HG02938 (cell line): ENCODE data around the gene GOLGA8J.
"Not testable (repeated sequence)": the region's sequence is repeated elsewhere in the genome, so short reads cannot be mapped to it uniquely, and the experiment has no call there.

Experiments used
- ATAC-seq: cut with Tn5 transposase; IDR thresholded peaks from one replicate; pipeline ENCODE4 v1.9.1; 2021; ENCODE audit warnings: mild to moderate bottlenecking, moderate library complexity; ENCODE audit not compliant: unreplicated experiment

The GOLGA8J gene

DNA sequence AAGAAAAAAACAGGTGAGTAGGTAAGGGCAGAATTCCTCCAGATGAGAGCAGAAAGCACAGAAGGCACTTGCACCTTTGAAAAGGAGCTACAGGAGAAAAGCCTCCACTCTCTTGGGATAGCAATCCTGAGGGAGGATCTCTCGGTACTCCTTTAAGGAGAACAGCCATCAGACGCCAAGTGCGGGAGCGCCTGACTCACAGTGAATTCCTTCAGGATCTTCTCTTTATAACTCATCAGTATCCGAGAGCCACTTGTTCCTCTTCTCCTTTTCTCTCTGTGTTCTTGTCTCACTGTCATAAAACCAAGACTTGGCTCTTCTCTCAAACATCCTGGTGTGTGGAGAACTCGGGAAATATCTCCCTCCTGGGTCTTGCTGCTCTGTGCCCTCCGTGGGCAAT lies 10.1 kb upstream of the GOLGA8J start:
- ATAC-seq: no peak

DNA sequence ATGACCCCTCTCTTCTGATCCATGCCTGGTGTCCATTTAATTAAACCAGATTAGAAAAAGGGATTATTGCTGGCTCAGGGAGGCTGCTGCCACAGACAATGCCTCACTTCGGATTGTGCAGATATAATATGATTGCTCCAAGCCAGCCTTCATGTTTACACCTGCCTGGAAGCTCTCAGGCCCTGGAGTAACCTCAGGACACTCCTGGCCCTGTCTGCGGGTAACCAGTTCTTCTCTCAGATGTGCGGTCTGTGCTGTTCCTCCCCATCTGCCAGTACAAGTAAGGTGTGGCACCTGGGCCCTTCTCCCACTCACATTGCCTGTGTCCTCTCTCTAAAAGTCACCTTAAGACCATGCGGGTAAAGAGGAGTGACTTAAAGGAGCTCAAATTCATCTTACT lies 8.8 kb upstream of the GOLGA8J start:
- no peak for ATAC-seq

DNA sequence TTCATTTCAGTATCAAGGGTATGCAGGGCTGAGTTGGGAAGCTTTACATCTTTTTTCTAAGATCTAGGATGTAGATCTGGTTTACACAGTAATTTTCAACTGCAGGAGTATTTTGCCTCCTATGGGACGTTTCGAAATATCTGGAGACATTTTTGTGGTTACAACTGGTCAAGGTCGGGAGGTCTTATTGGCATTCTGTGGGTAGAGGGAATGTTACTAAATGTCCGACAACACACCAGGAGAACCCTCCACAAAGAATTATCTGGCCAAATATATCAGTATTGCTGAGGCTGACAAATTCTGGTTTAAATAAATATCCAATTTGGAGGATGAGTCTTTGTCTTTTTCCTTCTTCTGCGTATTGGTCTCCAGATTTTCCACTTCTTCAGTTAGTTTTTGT lies 1.9 kb upstream of the GOLGA8J start:
- not testable (repeated sequence) for ATAC-seq

DNA sequence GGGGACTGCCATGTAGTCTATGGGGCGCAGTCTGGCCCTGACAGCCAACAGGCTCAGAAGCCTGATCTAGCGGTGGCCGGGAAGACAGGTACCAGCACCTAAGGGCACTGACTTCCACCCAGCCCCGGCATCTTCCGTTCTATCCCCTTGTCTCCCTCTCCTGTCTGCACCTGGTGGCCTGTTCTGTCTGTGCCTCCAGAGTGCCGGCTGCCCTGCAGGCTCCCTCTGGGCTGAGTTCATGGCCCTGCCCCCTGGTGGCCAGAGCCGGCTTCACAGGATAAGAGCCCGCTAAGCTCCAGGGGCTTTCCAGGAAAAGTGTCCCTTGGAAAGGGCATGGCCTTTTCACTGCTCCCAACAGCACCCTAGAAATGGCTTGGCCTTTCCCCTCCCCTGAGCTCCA lies 15.1 kb downstream of the GOLGA8J start:
- not testable (repeated sequence) for ATAC-seq

DNA sequence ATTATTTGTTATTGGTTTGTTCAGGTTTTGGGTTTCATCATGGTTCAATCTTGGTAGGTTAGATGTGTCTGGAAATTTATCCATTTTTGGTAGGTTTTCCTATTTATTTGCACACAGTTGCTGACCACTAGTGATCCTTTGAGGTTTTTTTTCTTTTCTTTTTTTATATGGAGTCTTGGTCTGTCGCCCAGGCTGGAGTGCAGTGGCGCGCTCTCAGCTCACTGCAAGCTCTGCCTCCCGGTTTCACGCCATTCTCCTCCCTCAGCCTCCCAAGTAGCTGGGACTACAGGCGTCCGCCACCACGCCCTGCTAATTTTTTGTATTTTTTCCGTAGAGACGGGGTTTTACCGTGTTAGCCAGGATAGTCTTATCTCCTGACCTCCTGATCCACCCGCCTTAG lies 20.1 kb downstream of the GOLGA8J start:
- ATAC-seq: not testable (repeated sequence)

DNA sequence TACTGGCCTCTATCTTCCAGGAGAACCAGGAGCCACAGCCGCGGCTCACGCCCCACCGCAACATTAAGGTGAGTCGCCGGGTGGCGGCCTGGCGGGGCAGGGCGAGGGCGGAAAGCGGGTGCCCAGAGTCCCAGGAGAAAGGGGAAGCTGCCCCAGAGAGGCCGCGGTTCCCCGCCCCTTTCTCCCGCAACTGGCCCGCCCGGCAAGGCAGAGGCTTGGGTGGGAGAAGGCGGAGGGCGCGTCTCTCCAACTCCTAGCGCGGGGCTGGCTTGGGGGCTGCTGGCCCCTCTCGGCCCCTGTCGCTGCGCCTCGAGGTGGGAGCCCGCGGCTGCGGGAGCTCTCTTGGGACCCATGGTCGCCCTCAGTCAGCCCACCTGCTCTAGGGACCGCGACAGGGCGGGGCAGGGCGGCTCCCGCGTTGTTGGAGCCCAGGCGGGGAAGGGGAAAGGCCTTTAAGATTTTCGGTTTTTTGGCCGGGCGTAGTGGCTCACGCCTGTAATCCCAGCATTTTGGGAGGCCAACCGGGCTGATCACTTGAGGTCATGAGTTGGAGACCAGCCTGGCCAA lies 21.3 kb downstream of the GOLGA8J start:
- not testable (repeated sequence) for ATAC-seq

DNA sequence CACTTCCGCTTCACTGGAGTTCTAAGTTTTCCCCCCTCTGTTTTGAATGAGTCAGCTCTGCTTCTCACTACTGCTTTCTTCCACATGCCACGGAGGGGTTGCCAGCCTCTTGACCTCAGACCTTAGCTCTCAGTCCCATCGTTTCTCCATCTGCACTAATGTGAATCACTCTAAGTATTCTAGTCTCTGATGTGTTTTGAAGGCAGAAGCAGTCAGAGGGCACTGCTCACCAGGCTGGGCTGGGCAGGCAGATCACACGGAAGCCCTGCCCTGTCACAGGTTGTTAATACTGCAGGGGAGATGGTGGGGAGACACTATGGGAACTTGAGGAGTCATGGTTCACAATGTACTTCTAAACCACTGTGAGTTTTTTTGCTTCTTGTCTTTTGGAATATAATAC lies 27.8 kb downstream of the GOLGA8J start:
- ATAC-seq: not testable (repeated sequence)

DNA sequence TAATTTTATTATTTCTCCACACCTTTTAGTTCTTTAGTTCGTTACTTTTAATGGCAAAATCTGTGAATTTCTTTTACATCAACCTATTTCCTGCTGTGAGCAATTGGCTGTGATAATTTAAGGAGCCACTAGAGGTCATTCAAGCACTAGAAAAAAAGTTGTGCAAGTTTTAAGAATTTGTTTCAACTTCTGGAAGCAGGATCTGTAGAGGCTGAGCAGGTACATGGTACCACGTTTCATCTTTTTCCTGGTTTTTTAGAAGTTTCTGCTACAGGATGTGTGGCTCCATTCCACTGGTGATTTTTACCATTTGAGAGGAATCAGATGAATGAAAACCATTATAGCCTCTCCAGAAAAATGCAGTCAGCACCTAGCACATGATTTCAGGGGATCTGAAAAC lies 47.3 kb downstream of the GOLGA8J start:
- ATAC-seq: not testable (repeated sequence)

DNA sequence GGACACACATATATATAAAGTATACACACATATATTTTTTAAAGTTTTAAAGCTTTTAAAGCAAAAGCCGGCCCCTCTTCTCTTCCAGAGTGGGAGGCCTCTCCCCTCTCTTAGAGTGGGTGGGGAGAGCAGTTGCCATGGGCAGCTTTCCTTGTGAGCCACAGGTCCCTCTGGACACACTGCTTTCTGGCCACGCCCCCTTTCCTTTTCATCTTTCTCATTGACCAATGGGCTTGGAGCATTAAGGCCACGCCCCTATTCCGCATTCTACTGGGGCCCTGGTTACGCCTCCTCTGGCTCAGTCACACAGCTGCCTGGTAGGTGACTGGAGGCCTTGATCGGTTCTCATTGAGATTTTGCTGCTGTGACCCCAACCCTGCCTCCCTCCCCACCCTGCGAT lies 52.0 kb downstream of the GOLGA8J start, which contains the start of gene GOLGA8T:
TSS of gene GOLGA8T (plus strand) at position 301 of the 400 bp plus-strand sequence. CDS start at position 399, 98 bp downstream.
- ATAC-seq: not testable (repeated sequence)
